ENCODE measurements around the gene ZRANB1. TPM values are rescaled to one million over a fixed set of nuclear protein-coding genes. Genes with fewer than 3 reads are reported as not detected.

The ZRANB1 gene
- total and polyA plus RNA-seq, 2 donors, result 17.6 to 53.0 TPM

DNA sequence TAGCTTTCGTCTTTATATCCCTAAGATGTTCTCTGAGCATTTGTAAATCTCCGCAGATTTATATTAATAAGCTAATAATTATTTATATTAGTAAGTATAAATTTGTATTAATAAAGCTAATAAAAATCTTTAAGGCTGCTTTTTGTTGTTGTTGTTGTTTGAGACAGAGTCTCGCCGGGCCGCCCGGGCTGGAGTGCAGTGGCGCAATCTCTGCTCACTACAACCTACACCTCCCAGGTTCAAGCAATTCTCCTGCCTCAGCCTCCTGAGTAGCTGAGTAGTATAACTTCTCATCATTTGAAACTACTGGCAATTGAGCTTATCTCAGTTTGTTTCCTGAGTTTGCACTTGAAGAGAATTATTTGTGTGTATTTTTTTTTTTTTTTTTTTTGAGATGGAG lies 5.1 kb upstream of the ZRANB1 start:
- H3K36me3 ChIP-seq (ENCODE audit: insufficient read depth), result no peaks in the 10 kb centered on the region
- no peak for DNase-seq (ENCODE audit: extremely low spot score)
- no peaks in the 10 kb centered on the region for H3K4me1 ChIP-seq (ENCODE audit: insufficient read depth)
- H3K4me3 ChIP-seq (ENCODE audit: low read depth, low read length), result no peak overlapping the region
- WGBS, result 88% methylated on average over 7 of the region's 7 CpGs
- no peak overlapping the region for H3K27ac ChIP-seq (ENCODE audit: low read depth)

GRCh38 chr10:124939290-124939689 lies 2.6 kb upstream of the ZRANB1 start:
- H3K36me3 ChIP-seq (ENCODE audit: insufficient read depth), result no peaks in the 10 kb centered on the region
- no peak overlapping the region for H3K27ac ChIP-seq (ENCODE audit: low read depth)
- WGBS, result 95% methylated on average over 1 of the region's 1 CpG
- no peak overlapping the region for H3K4me3 ChIP-seq (ENCODE audit: low read depth, low read length)
- DNase-seq (ENCODE audit: extremely low spot score), result no peak
- H3K4me1 ChIP-seq (ENCODE audit: insufficient read depth), result no peaks in the 10 kb centered on the region

GRCh38 chr10:124942317-124943169 lies 620 bp downstream of the ZRANB1 start:
- DNase-seq (ENCODE audit: extremely low spot score), result no peak
- peak overlapping the region; percentile 5 for H3K27ac ChIP-seq (ENCODE audit: low read depth)
- H3K4me3 ChIP-seq (ENCODE audit: low read depth, low read length), result no peak overlapping the region
- H3K36me3 ChIP-seq (ENCODE audit: insufficient read depth), result peaks cover 2% of the 10 kb centered on the region
- WGBS, result 68% methylated on average over 11 of the region's 11 CpGs
- no peaks in the 10 kb centered on the region for H3K4me1 ChIP-seq (ENCODE audit: insufficient read depth)

- H3K4me1 ChIP-seq (ENCODE audit: insufficient read depth), result no peaks in the 10 kb centered on the region
- 67% methylated on average over 9 of the region's 9 CpGs for WGBS
- no peak for DNase-seq (ENCODE audit: extremely low spot score)
- no peak overlapping the region for H3K4me3 ChIP-seq (ENCODE audit: low read depth, low read length)
- H3K27ac ChIP-seq (ENCODE audit: low read depth), result peak overlapping the region; percentile 5
- peaks cover 2% of the 10 kb centered on the region for H3K36me3 ChIP-seq (ENCODE audit: insufficient read depth)
These were observed 1.6 kb downstream of the ZRANB1 start for GRCh38 chr10:124943301-124944092.

DNA sequence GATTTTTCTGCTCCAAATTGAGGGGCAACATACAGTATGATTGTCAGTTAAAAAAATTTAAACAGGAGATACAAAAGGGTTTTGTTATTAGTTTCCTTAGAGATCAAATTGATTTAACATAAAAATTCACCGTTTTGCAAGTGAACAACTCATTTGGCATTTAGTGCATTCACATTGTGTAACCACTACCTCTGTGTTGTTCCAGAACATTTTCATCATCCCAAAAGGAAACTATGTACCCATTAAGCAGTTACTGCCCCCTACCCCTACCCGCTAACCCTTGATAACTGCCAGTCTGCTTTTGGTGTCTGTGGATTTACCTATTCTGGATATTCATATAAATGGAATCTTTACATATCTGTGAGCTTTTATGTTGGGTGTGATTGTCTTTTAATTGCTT lies 3.1 kb downstream of the ZRANB1 start:
- DNase-seq (ENCODE audit: extremely low spot score), result no peak
- Histone ChIP-seq H3K4me1 (ENCODE audit: insufficient read depth) (no peaks in the 10 kb centered on the region), H3K27ac (ENCODE audit: low read depth) (no peak overlapping the region), H3K4me3 (ENCODE audit: low read depth, low read length) (no peak overlapping the region), H3K36me3 (ENCODE audit: insufficient read depth) (peaks cover 4% of the 10 kb centered on the region)
- 63% methylated on average over 2 of the region's 2 CpGs for WGBS

DNA sequence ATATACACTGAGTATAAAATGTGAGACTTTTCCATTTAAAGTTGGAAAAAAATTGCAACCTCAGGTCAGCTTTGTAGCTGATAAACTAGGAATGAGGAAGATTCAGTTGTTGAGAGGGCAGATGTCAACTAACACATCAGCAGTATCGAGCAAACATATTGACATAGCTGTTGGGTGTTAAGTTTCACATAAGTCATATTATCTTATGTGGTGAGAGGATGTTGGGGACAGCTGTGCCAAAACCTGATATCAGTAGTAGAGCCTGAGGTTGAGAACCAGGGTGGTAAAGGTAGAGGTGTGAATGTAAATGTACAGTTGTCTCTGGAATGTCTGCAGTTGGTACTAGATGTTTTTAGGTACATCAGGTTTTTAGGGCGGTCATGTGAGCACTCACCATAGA lies 5.0 kb downstream of the ZRANB1 start:
- no peak for DNase-seq (ENCODE audit: extremely low spot score)
- Histone ChIP-seq H3K4me3 (ENCODE audit: low read depth, low read length) (no peak overlapping the region), H3K36me3 (ENCODE audit: insufficient read depth) (peaks cover 4% of the 10 kb centered on the region), H3K27ac (ENCODE audit: low read depth) (no peak overlapping the region), H3K4me1 (ENCODE audit: insufficient read depth) (no peaks in the 10 kb centered on the region)
- 68% methylated on average over 2 of the region's 2 CpGs for WGBS

GRCh38 chr10:124949543-124949942 lies 7.6 kb downstream of the ZRANB1 start:
- no peak for DNase-seq (ENCODE audit: extremely low spot score)
- Histone ChIP-seq H3K4me1 (ENCODE audit: insufficient read depth) (no peaks in the 10 kb centered on the region), H3K4me3 (ENCODE audit: low read depth, low read length) (no peak overlapping the region), H3K27ac (ENCODE audit: low read depth) (no peak overlapping the region), H3K36me3 (ENCODE audit: insufficient read depth) (peaks cover 4% of the 10 kb centered on the region)
- WGBS, result 97% methylated on average over 5 of the region's 5 CpGs

DNA sequence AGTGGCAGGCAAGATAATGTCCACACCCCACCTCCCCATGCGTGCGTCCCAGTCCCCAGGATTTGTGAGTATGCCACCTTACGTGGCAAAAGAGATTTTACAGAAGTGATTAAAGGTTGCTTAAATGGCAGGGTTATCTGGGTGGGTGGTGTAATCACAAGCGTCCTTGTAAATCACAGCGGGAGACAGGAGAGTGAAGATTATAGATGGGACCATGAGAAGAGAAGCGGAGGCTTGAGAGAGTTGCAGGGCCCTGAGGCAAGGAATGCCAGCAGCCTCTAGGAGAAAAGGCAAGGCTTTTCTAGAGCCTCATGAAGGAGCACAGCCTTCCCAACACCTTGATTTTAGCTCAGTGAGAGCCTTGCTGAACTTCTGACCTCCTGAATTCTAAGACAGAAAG lies 10.2 kb downstream of the ZRANB1 start:
- Histone ChIP-seq H3K4me1 (ENCODE audit: insufficient read depth) (no peaks in the 10 kb centered on the region), H3K4me3 (ENCODE audit: low read depth, low read length) (no peak overlapping the region), H3K36me3 (ENCODE audit: insufficient read depth) (peaks cover 2% of the 10 kb centered on the region), H3K27ac (ENCODE audit: low read depth) (no peak overlapping the region)
- WGBS, result 90% methylated on average over 6 of the region's 6 CpGs
- DNase-seq (ENCODE audit: extremely low spot score), result no peak

DNA sequence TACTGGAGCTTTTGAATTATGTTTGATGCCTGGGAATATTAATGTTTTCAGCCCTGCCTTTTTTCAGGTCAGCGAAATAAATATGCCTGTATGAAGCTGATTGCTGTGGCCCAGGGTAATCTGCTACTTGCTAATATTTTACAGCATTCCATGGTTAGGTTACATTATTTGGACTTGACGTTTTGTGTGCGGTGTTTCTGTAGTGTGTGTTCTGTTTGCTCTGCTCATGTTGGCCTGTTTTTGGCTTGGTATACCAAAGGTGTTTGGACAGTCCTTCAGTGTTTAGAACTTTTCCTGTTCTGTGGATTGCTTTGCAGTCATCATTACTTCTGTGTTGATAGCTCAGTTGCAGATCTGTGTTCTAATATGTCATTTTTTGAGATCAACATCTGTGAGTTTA lies 11.5 kb downstream of the ZRANB1 start:
- DNase-seq (ENCODE audit: extremely low spot score), result no peak
- Histone ChIP-seq H3K27ac (ENCODE audit: low read depth) (no peak overlapping the region), H3K36me3 (ENCODE audit: insufficient read depth) (peaks cover 2% of the 10 kb centered on the region), H3K4me3 (ENCODE audit: low read depth, low read length) (no peak overlapping the region), H3K4me1 (ENCODE audit: insufficient read depth) (no peaks in the 10 kb centered on the region)
- WGBS, result 89% methylated on average over 3 of the region's 3 CpGs

GRCh38 chr10:124955243-124955642 lies 13.3 kb downstream of the ZRANB1 start:
- WGBS, result 42% methylated on average over 7 of the region's 7 CpGs
- no peak overlapping the region for H3K27ac ChIP-seq (ENCODE audit: low read depth)
- DNase-seq (ENCODE audit: extremely low spot score), result no peak
- H3K4me3 ChIP-seq (ENCODE audit: low read depth, low read length), result no peak overlapping the region
- no peaks in the 10 kb centered on the region for H3K36me3 ChIP-seq (ENCODE audit: insufficient read depth)
- H3K4me1 ChIP-seq (ENCODE audit: insufficient read depth), result no peaks in the 10 kb centered on the region

DNA sequence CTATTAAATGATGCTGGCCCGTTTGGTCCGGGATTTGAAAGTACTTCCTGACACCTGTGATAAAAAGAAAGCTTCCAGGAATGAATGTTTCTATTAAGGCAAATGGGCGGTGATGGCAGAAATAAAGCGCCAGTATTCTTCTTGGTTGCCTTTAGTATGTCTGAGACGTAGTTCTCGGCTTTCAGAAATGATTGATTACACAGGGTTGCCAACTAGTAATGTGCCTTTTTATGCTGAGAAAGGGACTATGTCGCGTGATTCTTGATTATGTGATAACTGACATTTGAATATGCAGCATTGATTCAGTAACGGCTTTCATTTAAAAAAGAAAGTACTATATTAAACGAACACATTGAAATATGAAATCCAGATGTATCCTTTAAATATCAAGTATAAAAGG lies 13.9 kb downstream of the ZRANB1 start:
- no peak overlapping the region for H3K4me3 ChIP-seq (ENCODE audit: low read depth, low read length)
- H3K27ac ChIP-seq (ENCODE audit: low read depth), result no peak overlapping the region
- 78% methylated on average over 10 of the region's 10 CpGs for WGBS
- DNase-seq (ENCODE audit: extremely low spot score), result no peak
- no peaks in the 10 kb centered on the region for H3K36me3 ChIP-seq (ENCODE audit: insufficient read depth)
- no peaks in the 10 kb centered on the region for H3K4me1 ChIP-seq (ENCODE audit: insufficient read depth)

DNA sequence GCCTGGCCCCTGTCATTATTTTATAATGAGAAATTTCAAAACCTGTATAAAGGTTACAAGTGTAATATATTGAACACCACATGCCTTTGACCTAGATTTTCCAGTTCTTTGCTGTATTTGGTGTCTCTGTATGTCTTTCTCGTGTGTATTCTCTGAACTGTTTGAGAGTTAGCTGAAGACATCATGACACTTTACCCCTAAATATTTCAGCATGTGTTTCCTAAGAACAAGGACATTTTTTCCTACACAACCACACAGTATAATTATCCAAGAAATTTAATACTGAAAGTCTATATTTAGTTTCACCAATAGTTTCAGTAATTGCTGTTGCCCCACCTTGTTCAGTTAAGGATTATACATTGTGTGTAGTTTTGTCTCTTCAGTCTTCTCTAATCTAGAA lies 14.8 kb downstream of the ZRANB1 start:
- Histone ChIP-seq H3K4me3 (ENCODE audit: low read depth, low read length) (no peak overlapping the region), H3K4me1 (ENCODE audit: insufficient read depth) (no peaks in the 10 kb centered on the region), H3K27ac (ENCODE audit: low read depth) (no peak overlapping the region), H3K36me3 (ENCODE audit: insufficient read depth) (no peaks in the 10 kb centered on the region)
- WGBS, result 79% methylated on average over 1 of the region's 1 CpG
- DNase-seq (ENCODE audit: extremely low spot score), result no peak

GRCh38 chr10:124957404-124957947 lies 15.6 kb downstream of the ZRANB1 start:
- Histone ChIP-seq H3K36me3 (ENCODE audit: insufficient read depth) (no peaks in the 10 kb centered on the region), H3K4me1 (ENCODE audit: insufficient read depth) (no peaks in the 10 kb centered on the region), H3K27ac (ENCODE audit: low read depth) (no peak overlapping the region), H3K4me3 (ENCODE audit: low read depth, low read length) (no peak overlapping the region)
- WGBS, result 86% methylated on average over 7 of the region's 7 CpGs
- DNase-seq (ENCODE audit: extremely low spot score), result no peak

- Histone ChIP-seq H3K27ac (ENCODE audit: low read depth) (no peak overlapping the region), H3K4me3 (ENCODE audit: low read depth, low read length) (no peak overlapping the region), H3K36me3 (ENCODE audit: insufficient read depth) (no peaks in the 10 kb centered on the region), H3K4me1 (ENCODE audit: insufficient read depth) (no peaks in the 10 kb centered on the region)
- 97% methylated on average over 3 of the region's 3 CpGs for WGBS
- no peak for DNase-seq (ENCODE audit: extremely low spot score)
These were observed 17.6 kb downstream of the ZRANB1 start for GRCh38 chr10:124959564-124959963.

Data from urinary bladder (tissue), 4 donors.